ENCODE results near the gene DDO. TPM values are rescaled to one million over a fixed set of nuclear protein-coding genes. Genes with fewer than 3 reads are reported as not detected.

Gene DDO
- total and polyA plus RNA-seq, 9 of the 15 experiments (the other 6 are each of a cell fraction or from before 2014, with no cell fraction given), result not detected

- TF ChIP-seq FOXP1 (CRISPR knock-in tag; IDR thresholded peaks at IDR 0.05) (no peak), ZNF512 (tag; IDR thresholded peaks at IDR 0.05) (no peak), HCFC1 (IDR thresholded peaks at IDR 0.05; ENCODE audit: low read depth, low read length) (no peak), ZBTB34 (CRISPR knock-in tag; IDR thresholded peaks at IDR 0.05) (no peak), ADNP (tag; IDR thresholded peaks at IDR 0.05) (no peak), ASH1L (IDR thresholded peaks at IDR 0.05; ENCODE audit: borderline replicate concordance, low read depth, partially characterized antibody) (no peak), CBX8 (IDR thresholded peaks at IDR 0.05; ENCODE audit: borderline replicate concordance, extremely low read depth, low read depth, low read length, poor library complexity, severe bottlenecking) (no peak), TAF7 (tag; IDR thresholded peaks at IDR 0.05) (no peak), SMARCA5 (IDR thresholded peaks at IDR 0.05) (no peak), ZNF197 (CRISPR knock-in tag; IDR thresholded peaks at IDR 0.05; ENCODE audit: low read depth) (no peak), OTX1 (CRISPR knock-in tag; IDR thresholded peaks at IDR 0.05) (no peak), FOXA3 (CRISPR knock-in tag; conservative IDR thresholded peaks at IDR 0.05 in 1 of 2, IDR thresholded peaks at IDR 0.05 in 1 of 2) (peak in 1 of 2 experiments; percentile 71; a peak in 2 of 4 replicates), ZNF780A (CRISPR knock-in tag; IDR thresholded peaks at IDR 0.05) (no peak), TCF15 (CRISPR knock-in tag; IDR thresholded peaks at IDR 0.05) (no peak), ZNF609 (CRISPR knock-in tag; IDR thresholded peaks at IDR 0.05; ENCODE audit: borderline replicate concordance) (no peak), CAMTA2 (CRISPR knock-in tag; conservative IDR thresholded peaks at IDR 0.05) (no peak), ZNF586 (CRISPR knock-in tag; conservative IDR thresholded peaks at IDR 0.05) (no peak), HMBOX1 (IDR thresholded peaks at IDR 0.05) (no peak)
Measured at GRCh38 chr6:110389689-110390382, 25.5 kb downstream of the DDO start (continued).
